ENCODE measurements around the gene ZNF668. TPM values are rescaled to one million over a fixed set of nuclear protein-coding genes. Genes with fewer than 3 reads are reported as not detected.

Gene ZNF668
- total and polyA plus RNA-seq, 4 donors, result 0.92 to 4.8 (median 3.9) TPM

GRCh38 chr16:31083081-31083480 is 9.0 kb upstream of the ZNF668 start (continued):
- TF ChIP-seq ZBTB33 (IDR thresholded peaks at IDR 0.05) (no peak), MAX (IDR thresholded peaks at IDR 0.05) (no peak), GABPA (IDR thresholded peaks at IDR 0.05 in 1 of 2, conservative IDR thresholded peaks at IDR 0.05 in 1 of 2) (no peak), HNF4G (IDR thresholded peaks at IDR 0.05) (no peak)

GRCh38 chr16:31082368-31083045 is 8.5 kb upstream of the ZNF668 start:
- Histone ChIP-seq H3K4me1 (ENCODE audit: control insufficient read depth in 4 of 4, insufficient read depth in 4 of 4, low read length in 3 of 4) (no peaks in the 10 kb centered on the region), H3K9me3 (ENCODE audit: control insufficient read depth in 4 of 4, low read length in 3 of 4) (no peaks in the 10 kb centered on the region), H3K27ac (ENCODE audit: low read depth in 1 of 2, low read length in 2 of 2) (no peak overlapping the region), H3K4me3 (ENCODE audit: low read depth in 1 of 3, low read length in 3 of 3) (no peak overlapping the region), H3K9ac (ENCODE audit: low read depth in 1 of 2, low read length in 2 of 2) (no peak overlapping the region), H3K36me3 (ENCODE audit: control insufficient read depth in 4 of 4, insufficient read depth in 3 of 4, low read depth in 1 of 4, low read length in 3 of 4) (peaks cover 5 to 64% (median 28%) of the 10 kb centered on the region in 4 donors), H3K27me3 (ENCODE audit: control insufficient read depth in 4 of 4, insufficient read depth in 4 of 4, low read length in 3 of 4) (no peaks in the 10 kb centered on the region)
- 87% methylated on average over 14 of the region's 14 CpGs for WGBS
- no peak for DNase-seq (ENCODE audit: low spot score)
- TF ChIP-seq GABPA (IDR thresholded peaks at IDR 0.05 in 1 of 2, conservative IDR thresholded peaks at IDR 0.05 in 1 of 2) (no peak), NR2F2 (IDR thresholded peaks at IDR 0.05) (no peak), EGR1 (IDR thresholded peaks at IDR 0.05; ENCODE audit: low read depth in 2 of 2) (no peak), CTCF (IDR thresholded peaks at IDR 0.05; ENCODE audit: low read depth, low read length, missing input control) (no peak), RAD21 (IDR thresholded peaks at IDR 0.05) (no peak), TAF1 (conservative IDR thresholded peaks at IDR 0.05) (no peak), ZBTB33 (IDR thresholded peaks at IDR 0.05) (no peak), RXRA (IDR thresholded peaks at IDR 0.05) (no peak), SP1 (IDR thresholded peaks at IDR 0.05) (no peak)

Data from liver (tissue), 9 donors.